GM15510 (cell line): Measurements from ENCODE around the gene GOLGA8F.
"Not testable (repeated sequence)": the region's sequence is repeated elsewhere in the genome, so short reads cannot be mapped to it uniquely, and the experiment has no call there.

ENCODE experiments used
- POLR2A ChIP-seq: IDR thresholded peaks from 3 replicates; pipeline ENCODE4 v1.6.1; 2011; ENCODE audit warnings: borderline replicate concordance; ENCODE audit not compliant: insufficient read length; ENCODE audit errors: extremely low read depth

GOLGA8F gene, protein sequence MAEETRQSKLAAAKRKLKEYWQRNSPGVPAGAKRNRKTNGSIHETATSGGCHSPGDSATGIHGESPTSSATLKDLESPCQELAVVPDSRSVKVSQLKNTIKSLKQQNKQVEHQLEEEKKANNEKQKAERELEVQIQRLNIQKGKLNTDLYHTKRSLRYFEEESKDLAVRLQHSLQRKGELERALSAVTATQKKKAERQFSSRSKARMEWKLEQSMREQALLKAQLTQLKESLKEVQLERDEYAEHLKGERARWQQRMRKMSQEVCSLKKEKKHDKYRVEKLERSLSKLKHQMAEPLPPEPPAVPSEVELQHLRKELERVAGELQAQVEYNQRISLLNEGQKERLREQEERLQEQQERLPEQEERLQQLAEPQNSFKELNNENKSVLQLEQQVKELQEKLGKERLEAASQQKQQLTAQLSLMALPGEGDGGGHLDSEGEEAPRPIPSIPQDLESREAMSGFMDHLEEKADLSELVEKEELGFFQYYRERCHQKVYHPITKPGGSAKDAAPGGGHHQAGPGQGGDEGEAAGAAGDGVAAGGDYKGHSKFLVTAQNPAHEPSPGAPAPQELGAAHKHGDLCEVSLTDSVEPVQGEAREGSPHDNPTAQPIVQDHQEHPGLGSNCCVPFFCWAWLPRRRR

DNA sequence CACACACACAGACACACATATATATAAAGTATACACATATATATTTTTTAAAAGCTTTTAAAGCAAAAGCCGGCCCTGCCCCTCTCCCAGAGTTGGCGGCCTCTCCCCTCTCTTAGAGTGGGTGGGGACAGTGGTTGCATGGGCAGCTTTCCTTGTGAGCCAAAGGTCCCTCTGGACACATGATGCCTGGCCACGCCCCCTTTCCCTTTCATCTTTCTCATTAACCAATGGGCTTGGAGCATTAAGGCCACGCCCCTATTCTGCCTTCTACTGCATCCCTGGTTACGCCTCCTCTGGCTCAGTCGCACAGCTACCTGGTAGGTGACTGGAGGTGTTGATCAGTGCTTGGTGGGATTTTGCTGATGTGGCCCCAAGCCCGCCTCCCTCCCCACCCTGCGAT is at the start of gene GOLGA8F:
Gene GOLGA8F, plus strand, starts transcription at position 301 of the 400 bp plus-strand sequence. Its CDS starts 98 bp downstream, at position 399.
- not testable (repeated sequence) for TF ChIP-seq POLR2A

DNA sequence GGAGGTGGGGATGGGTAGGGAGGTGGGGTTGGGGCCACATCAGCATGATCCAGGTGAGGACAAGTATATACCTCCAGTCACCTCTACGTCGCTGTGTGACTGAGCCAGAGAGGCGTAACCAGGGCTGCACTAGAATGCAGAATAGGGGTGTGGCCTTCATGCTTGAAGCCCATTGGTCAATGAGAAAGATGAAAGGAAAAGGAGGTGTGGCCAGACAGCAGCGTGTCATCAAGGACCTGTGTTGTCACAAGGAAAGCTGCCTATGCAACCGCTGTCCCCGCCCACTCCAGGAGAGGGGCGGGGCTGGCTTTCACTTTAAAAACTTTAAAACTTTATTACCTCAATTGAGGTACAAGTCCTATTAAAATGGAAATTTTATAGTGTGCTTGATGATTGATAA is 20.5 kb upstream of the GOLGA8F start, which contains the start of gene GOLGA6L24:
Gene GOLGA6L24, minus strand, starts transcription at position 101 of the 400 bp plus-strand sequence. Its CDS starts 61 bp downstream, at position 40.
- TF ChIP-seq POLR2A, result not testable (repeated sequence)
